Fibroblast of gingiva (primary cell): ENCODE results near the gene OPTC.

Experiments used
- DNase-seq: peaks from one replicate; pipeline ENCODE4 v3.0.0-alpha.2; 2011; ENCODE audit warnings: low read depth

Gene OPTC

DNA sequence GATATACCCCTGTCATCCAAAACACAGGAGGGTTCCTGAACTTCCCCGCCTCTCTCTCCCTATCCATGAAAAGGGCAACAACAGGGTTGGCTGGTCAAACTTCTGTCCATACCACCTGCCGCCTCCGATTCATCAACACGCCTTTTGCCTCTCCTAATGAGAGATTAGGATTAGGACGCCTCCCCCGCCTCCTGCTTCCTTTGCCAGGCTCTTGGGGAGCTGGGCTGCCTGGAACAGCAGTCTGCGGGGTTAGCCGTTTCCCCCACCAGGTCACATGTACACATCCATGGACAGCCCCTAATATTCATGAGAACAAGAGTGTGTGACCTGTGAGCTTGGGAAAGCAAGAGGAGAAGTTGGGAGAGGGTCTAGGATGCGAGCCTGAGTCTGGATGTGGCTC is 2.3 kb upstream of the OPTC start:
- DNase-seq = no peak

DNA sequence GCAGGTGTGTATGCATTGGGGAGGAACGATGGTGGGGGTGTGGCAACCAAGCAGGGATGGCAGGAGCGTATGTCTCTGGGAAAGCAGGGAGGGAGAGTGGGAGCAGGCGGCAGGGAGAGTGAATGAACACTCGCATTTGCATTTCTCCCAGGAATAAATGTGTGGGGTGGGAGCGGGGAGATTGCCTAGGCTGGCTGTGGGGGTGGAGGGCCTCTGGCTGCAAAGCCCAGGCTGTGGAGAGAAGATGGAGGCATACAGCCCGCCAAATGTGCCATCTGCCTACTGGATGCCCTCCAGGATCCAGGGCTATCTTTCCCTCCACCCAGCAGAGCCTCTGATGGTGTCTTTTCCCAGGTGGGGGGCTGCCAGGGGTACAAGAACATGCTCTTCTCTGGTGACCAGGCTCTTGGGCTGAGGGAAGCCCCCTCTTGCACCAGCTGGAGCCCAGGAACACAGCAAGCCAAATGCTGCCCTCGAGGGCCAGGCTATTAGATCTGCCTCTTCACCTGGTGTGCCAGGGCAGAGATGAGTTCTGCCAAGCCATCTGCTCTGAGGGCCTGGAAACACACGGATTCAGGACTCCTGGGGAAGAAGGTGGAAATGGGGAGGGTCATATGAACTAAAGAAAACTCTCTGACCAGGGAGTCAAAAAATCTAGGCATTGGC is 1.7 kb upstream of the OPTC start:
- DNase-seq = no peak

DNA sequence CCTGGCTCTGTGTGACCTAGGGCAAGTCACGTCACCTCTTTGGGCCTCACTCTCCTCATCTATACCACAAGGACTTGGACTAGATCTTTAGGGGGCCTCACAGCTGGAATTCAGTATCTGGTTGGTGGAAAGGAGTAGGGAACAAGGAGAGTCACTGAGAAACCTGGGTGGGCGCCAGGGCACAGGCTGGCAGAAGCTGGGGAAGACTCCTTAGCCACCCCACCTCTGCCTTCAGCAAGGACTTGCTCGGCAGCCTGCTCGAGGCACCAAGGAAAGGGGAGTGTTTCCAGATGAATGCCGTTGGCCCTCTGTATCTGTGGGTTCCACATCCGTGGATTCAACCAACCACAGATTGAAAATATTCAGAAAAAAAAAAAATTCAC is 1.2 kb upstream of the OPTC start:
- no peak for DNase-seq

DNA sequence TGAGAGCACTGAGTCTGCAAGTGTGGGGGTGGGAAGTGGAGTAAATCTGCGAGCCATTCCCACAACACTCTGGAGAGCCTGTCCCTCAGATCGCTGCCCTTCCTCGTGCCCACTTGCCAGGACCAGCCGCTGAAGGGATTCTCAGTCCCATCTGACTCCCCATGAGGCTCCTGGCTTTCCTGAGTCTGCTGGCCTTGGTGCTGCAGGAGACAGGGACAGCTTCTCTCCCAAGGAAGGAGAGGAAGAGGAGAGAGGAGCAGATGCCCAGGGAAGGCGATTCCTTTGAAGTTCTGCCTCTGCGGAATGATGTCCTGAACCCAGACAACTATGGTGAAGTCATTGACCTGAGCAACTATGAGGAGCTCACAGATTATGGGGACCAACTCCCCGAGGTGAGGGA is 1.9 kb downstream of the OPTC start:
- DNase-seq = no peak

DNA sequence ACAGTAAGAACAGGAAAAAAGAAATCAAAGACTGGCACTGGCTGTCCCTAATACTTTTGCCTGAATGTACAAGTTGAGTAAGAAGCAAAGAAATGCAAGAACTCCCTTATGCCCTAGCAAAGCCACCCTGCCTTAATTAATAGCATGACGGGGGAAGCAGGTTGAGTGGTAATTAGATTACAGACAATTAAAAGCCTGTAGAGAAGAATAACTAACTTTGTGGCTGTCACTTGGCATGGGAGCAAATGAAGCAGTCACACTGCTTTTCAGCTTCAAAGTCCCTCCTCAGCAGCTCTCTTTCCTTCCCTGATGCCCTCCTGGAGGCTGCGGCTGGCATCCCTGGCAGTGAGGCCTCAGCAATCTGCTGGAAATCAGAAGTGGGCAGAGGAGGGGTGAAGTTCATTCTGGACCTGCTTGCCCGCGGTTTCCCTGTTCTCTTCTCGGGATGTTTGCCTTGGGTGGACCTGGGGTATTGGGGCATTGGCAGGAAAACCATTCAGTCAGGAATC is 3.4 kb downstream of the OPTC start:
- DNase-seq = no peak

DNA sequence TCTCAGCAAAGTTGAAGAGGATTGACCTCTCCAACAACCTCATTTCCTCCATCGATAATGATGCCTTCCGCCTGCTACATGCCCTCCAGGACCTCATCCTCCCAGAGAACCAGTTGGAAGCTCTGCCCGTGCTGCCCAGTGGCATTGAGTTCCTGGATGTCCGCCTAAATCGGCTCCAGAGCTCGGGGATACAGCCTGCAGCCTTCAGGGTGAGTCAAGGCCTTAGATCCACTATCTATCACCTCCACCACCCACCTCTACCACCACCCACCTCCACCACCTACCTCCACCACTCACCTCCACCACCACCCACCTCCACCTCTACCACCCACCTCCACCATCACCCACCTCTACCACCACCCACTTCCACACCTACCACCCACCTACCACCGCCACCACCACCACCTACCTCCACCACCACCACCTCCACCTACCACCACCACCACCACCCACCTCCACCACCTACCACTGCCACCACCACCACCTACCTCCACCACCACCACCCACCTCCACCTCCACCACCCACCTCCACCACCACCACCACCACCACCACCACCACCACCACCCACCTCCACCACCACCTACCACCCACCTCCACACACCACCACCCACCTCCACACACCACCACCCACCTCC is 5.8 kb downstream of the OPTC start:
- no peak for DNase-seq

DNA sequence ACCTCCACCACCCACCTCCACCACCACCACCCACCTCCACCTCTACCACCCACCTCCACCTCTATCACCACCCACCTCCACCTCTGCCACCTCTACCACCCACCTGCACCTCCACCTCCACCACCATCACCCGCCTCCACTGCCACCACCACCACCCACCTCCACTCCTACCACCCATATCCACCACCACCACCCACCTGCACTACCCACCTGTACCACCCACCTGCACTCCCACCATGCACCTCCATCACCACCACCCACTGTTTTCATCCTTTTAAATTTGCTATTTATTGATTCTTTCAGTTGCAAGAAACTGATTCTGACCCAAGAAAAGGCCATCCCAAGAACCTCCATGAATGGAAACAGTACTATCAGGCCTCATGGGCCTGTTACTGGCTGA is 6.3 kb downstream of the OPTC start:
- no peak for DNase-seq

DNA sequence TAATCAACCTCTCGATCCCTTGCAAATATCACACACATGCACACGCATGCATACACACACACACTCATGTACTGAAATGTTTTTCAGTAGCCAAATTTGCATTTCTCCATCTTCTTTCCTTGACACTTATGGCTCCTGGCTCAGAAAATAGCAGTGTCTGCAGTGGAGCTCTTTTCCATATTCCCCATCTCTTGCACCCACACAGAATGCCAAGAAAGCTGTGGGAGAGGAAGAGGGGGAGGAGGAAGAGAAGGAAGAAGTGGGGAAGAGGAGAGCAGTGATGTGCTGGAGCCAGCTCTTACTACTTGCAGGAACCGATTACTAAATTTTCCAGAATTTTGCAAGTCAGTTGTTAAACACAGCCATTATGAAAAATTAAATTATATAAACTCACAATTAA is 9.9 kb downstream of the OPTC start:
- DNase-seq = no peak

DNA sequence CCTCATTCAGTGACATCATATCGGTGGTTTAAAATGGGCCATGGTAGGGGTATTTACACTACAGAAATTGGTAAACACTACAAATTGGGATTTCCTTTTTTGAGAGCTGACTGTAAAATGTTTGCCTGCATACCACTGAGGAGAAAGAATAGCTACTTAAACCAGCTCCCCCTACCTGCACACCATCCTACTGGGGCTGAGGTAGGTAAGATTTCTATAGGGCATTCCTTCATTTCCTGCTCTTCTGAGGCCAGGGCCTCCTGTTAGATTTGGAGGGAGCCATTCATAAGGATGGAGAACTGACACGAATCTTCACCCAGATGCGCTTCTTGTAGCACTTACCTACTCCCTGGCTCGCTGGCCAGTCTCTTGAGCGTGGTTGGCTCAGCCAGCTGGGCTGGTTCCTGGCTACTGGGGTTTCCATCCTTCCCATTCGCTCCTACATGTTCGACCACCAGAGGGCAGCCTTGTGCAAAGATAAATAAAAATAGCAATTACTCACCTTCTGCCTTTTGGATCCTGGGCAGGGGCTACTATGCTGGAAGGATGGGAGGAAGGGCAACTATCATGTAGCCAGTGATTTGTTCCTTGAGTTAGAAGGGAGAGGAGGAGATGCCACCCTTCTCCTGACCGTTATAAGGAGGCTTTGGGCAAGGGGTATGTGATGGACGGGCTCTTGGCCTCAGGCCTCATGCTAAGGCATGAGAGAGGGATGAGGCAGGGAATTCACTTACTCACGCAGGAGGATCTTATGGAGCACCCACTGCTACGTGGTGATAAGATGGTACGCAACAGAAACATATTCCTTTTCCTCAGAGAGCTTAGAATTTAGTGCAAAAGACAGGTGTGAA is 10.7 kb downstream of the OPTC start:
- DNase-seq = peak; percentile 56

DNA sequence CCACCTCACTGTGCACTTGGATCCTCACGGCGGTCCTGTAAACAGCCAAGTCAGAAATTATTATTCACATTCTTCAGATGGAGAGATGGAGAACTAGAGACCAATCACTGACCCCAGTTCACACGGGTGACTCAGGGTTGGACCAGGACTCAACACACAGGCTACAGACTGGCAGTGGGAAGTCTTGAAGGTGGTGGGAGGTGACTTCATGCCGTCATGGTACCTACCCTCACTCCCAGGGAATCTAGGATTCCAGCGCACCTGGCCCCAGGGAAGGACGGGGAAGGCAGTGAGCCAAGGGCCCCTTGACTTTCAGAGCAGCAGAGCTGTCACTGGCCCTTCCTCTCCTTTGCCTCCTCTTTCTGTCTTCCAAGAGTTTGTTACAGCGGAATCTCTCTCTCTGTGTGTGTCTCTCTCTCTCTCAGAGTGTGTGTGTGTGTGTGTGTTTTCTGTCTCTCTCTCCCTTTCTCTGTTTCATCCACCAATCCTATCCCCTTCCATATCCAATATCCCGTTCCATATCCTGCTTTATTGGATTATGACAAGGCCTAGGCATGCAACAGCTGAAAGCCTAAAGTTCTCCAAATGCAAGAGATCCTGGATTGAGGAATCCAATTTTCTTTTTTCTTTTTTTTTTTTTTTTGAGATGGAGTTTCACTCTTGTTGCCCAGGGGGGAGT is 11.7 kb downstream of the OPTC start:
- no peak for DNase-seq

DNA sequence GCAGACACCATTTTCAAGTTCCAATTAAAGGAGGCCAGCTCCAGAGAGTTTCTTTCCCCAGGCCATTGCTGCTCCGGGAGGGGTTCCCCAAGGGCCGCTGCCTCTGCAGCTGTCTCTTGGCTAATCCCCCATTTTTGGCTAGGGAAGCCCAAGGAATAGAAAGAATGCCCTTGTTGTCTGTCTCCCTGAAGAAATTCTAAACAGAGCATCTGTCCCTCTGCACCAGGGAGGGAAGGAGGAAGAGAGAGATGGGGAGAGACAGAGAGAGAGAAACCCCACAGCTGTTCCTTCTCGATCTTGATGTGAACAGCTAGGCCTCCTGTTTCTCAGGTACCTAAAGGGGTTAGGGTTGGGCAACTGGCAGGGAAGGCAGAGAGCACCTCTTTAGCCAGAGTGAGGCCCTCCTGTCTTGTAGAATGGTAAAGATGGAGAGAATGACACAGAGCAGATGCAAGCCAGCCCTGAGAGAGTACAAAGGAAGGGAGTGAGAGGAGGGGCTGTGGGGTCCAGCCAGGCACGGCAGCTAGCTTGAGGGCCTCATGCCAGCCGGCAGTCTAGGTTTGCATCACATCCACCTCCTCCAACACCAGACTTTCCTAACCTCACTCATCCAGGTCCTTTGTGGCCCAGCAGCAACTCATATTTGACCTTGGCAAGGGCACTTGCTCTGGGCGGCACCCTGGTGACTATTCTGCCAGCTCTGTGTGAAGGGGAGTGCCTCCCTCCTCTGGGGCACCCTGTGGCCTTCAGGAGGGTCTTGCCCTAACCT is 13.1 kb downstream of the OPTC start:
- peak; percentile 14 for DNase-seq

DNA sequence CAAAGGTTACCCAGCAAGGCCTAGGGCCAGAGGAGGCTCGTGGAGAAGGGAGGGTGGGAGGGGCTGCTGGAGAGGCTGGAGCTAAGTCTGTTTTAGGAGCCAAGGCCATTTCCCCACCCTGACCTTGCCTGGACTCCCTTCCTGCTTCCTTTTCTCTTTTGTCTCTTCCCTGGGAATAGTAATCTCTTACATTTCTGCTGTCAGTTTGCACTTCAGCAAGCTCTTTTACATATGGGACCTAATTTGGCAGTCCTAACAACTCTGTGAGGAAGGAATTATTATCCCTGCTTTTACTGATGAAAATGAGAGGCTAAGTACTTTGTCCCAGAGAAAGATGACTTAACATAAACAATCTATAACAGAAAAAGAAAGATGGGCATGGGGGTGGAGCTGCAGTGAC is 13.8 kb downstream of the OPTC start:
- no peak for DNase-seq

DNA sequence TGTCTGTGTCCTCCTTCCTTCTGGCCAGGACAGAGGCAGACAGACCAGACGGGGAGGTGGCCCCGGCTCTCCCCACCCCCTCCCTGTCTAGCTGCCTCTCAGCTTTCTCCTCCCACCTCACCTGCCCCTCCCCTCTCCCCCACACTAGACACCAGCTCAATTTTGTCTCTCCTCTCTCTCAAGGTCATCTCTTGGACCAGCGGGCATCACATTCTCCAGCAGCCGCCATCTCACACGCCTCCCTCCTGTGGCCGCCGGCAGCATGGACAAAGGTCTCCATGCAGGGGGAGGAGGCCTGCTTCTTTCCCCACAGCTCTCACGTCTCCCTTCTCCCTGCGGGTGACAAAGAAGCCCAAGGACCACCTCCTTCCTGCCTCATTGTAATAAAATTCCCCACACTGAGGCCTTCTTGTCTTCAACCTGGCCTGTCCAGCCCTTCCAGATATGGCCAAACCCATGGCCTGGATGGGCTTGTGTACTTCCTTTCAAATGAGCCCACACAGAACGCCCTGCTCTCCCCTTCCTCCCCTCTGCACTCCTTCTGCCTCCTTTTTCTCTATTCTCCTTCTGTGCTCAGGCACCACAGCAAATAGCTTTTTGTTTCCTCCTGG is 14.6 kb downstream of the OPTC start:
- no peak for DNase-seq

DNA sequence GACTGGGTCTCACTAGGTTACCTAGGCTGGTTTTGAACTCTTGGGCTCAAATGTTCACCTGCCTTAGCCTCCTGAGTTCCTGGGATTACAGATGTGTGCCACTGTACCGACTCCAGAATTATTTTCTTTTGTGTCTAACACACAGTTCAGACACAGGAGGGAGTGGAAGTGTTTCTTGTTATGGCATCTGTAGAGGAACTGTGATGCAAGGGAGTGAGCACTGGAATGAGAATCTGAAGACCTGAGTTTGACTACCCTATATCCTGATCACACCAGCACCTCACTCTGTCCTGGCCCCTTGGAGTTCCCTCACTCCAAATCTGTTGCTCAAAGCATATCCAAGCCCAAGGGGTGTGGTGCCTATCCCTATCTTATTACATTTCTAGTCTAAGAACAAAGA is 15.2 kb downstream of the OPTC start:
- no peak for DNase-seq

DNA sequence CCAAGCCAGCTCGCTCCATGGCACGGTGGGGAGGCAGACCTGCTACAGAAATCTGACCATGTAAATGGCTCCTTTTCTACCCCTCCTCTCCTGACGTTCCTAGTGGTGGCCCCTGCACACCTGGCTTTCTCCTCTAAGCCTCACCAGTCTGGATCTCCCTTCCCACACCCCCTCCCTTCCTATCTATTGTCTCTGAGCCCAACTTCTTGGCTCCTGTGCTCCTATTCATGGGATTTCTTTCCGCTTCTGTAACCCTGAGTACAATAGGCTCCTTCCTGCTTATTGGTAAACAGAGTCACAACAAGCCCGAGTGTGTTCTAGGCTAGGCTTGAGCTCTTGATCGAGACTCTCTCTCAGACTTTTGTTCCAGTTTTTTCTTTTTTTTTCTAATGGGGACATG is 17.6 kb downstream of the OPTC start:
- no peak for DNase-seq

DNA sequence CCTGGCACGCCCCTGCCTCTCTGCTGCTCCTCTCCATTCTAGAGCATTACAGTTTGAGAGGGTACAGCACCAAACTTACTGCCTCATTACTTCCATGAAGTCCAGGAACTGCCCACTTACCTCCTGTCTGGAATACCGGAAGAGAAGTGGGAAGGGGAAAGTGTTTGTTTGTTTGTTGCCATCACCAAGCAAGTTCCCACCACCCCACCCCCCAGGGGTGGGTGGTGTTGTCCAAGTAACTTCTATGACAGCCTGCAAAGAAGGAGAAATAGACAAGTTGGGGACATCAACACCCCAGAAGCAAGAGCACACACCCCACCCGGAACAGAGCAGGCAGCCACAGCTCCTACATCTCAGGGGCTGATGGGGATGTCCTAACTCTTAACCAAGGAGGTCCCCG is 18.0 kb downstream of the OPTC start:
- no peak for DNase-seq

DNA sequence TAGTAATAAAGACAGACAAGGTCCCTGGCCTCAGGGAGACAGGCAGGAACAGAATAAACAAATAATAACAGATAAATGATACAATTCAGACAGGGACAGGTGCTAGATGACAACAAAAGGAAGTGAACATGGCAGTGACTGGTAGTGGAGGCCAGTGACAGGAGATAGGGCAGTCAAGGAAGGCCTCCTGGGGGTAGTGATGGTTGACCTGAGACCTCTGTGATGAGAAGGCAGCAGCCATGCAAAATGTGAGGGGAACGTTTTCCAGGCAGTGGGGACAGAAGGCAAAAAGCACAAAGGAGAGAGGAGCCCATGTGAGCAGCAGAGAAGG is 18.5 kb downstream of the OPTC start:
- DNase-seq = no peak

DNA sequence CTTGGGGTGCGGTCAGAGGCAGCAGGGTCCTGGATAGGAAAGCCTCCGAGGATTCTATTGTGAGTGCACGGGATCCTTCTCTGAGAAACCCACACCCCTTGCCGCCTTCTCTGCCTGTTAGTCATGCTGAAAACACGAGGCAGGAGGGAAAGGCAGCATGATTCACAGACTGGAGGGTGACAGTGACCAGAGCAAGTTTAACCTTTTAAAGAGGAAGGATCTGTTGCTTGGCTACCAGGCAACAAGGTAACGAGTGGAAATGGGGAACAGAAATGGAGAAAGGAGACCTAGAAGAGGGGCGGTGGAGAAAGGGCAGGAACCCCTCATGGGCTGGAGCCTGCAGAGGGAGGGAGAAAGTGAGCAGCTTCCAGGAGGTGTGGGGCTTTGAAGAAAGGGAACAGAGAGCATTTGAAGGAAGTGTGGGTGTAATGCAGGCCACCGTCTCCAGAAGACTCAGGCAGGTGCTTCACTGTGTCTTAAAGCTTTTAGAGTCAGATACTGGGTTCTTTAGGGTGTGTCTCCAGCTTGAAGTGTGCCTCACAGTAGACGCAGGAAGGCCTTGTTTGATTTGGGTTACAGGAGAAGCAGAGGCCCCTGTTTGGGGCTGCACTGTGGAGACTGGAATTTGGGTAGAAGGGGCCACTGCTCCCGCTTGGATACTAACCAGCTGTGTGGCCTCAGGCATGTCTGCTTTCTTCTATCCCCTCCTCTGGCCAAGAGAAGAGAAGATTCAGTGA is 19.1 kb downstream of the OPTC start:
- peak; percentile 81 for DNase-seq

DNA sequence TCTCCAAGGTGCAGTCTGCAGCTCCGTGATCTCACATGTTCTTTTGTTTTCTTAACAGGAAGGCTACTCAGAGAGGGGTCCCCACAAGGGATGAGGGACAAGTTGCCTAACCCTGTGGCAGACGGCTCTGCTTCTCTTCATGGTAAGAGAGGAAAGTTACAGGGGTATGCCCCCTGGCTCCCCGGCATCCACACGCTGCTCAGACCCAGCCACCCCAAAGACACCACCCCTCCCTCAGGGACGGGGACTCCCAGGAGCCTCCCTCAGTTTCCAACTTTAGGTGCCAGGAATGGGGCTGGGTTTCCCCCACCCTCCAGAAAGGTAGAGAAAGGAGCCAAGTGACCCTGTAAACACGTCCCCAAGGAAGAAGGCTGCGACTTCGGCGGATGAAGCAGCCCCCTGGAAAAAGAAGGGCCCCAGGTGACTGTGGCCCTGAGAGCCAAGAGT is 19.7 kb downstream of the OPTC start:
- DNase-seq = no peak

DNA sequence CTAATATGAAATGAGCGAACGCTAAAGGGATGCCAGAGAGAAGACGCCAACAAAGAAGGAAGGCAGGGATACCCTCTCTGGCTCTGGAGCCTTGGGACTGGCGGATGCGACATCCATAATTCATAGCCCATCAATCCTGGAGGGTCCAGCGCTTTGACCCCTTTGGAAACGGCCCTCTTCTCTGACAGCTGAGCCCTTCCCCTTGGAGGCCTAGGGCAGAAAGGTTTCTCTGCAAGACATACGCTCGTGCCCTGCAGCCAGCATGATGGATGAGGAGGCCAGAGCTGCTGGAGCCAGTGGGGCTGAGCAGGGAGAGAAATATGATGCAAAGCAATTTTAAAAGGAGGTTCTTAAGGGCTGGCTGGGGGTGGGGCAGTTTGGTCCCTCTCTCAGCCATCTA is 22.2 kb downstream of the OPTC start:
- DNase-seq = no peak

DNA sequence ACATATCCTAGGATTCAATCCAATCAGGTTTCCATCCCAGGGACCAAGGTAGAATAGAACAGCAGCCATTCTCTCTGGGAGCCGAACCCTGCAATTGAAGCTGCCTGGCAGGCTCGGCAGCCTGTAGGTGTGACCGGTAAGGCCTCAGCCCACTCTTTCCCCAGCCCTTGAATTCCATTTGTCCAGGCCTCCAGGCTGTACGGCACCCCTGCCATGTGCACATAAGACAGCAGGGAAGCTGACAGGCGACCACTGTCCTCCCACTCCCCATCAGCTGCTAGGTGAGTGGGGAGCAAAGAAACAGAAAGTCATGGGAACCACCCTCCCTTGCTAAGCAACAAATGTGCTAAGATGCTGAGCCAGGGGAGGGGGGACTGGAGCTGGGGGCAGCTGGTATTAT is 23.0 kb downstream of the OPTC start:
- DNase-seq = no peak
